ENCODE results near the gene MTG2.

GRCh38 chr20:62145688-62146018, 37.2 kb upstream of the MTG2 start:
- TF ChIP-seq MEF2A (IDR thresholded peaks at IDR 0.05; ENCODE audit: insufficient read depth, low read depth, low read length) (no peak), E2F4 (IDR thresholded peaks at IDR 0.05; ENCODE audit: low read depth, low read length) (no peak), PML (IDR thresholded peaks at IDR 0.05; ENCODE audit: low read length) (no peak), POLR2AphosphoS5 (IDR thresholded peaks at IDR 0.05; ENCODE audit: low read length) (no peak)

All from GM12878 (cell line).